K562 (cell line): ENCODE results near the gene VPS16. TPM values are rescaled to one million over a fixed set of nuclear protein-coding genes. Genes with fewer than 3 reads are reported as not detected.

ENCODE experiments used
- CTCFL ChIP-seq: IDR thresholded peaks from 2 replicates; pipeline ENCODE4 v1.6.1; 2011; ENCODE audit warnings: borderline replicate concordance, low read depth, mild to moderate bottlenecking, moderate library complexity, low read length; ENCODE audit not compliant: insufficient read depth, poor library complexity, severe bottlenecking
- DNMT1 ChIP-seq: fragments of 450-650 bp; IDR thresholded peaks from 2 replicates; pipeline ENCODE4 v1.6.1; 2016; ENCODE audit warnings: antibody characterized with exemption, mild to moderate bottlenecking
- E2F1 ChIP-seq: sonication (generic); formaldehyde crosslinking; IDR thresholded peaks from 2 replicates; pipeline ENCODE4 v1.8.1; 2023; ENCODE audit warnings: mild to moderate bottlenecking, missing genetic modification reagents, moderate library complexity
- EGR1 ChIP-seq: fragments of 450-650 bp; conservative IDR thresholded peaks from 2 replicates; pipeline ENCODE4 v1.6.1; 2017; ENCODE audit warnings: mild to moderate bottlenecking
- ELF2 ChIP-seq: fragments of 250-450 bp; sonication (Bioruptor Pico); IDR thresholded peaks from 2 replicates; pipeline ENCODE4 v1.5.0; 2021; ENCODE audit warnings: mild to moderate bottlenecking
- GABPA ChIP-seq: fragments of 200-800 bp; sonication (Bioruptor generic); conservative IDR thresholded peaks from 2 replicates; pipeline ENCODE4 v1.6.1; 2016; ENCODE audit warnings: low read depth, missing genetic modification characterization, missing compliant biosample characterization
- HOMEZ ChIP-seq: fragments of 250-450 bp; sonication (Bioruptor Pico); IDR thresholded peaks from 2 replicates; pipeline ENCODE4 v1.4.0; 2020; ENCODE audit warnings: mild to moderate bottlenecking, moderate library complexity
- POLR2AphosphoS2 ChIP-seq: IDR thresholded peaks from 2 replicates; pipeline ENCODE4 v1.6.1; 2012; ENCODE audit warnings: low read length, improper control_type of control experiment
- SMARCC2 ChIP-seq: fragments of 450-650 bp; IDR thresholded peaks from 2 replicates; pipeline ENCODE4 v1.6.1; 2017; ENCODE audit warnings: antibody characterized with exemption, moderate library complexity, mild to moderate bottlenecking, low read depth
- TCF15 ChIP-seq: fragments of 250-450 bp; sonication (Bioruptor Pico); IDR thresholded peaks from 2 replicates; pipeline ENCODE4 v1.8.0; 2022; ENCODE audit warnings: moderate library complexity, mild to moderate bottlenecking, inconsistent platforms
- ZFP36 ChIP-seq: fragments of 150-350 bp; IDR thresholded peaks from 2 replicates; pipeline ENCODE4 v1.6.1; 2018; ENCODE audit warnings: low read length, low read depth; ENCODE audit not compliant: partially characterized antibody
- ZNF699 ChIP-seq: fragments of 250-450 bp; sonication (Bioruptor Pico); IDR thresholded peaks from 2 replicates; pipeline ENCODE4 v1.8.0; 2021; ENCODE audit warnings: mild to moderate bottlenecking, moderate library complexity; ENCODE audit not compliant: insufficient replicate concordance
- polyA plus RNA-seq, 8 experiments: library from polyadenylated mRNA; depleted of rRNA in 4 of 8; stranded (reverse) in 5 of 8; unstranded in 3 of 8; fragments of >200 nt; fragmentation: Nextera tagmentation in 2 of 8; fragmentation: Illumina TruSeq in 1 of 8; extraction: Ambion mirVana in 2 of 8; extraction: Trizol in 1 of 8; gene quantifications; 2 replicates each; pipeline versions ENCODE4 v1.2.1 to v1.2.3, GENCODE V29; 2011 to 2014; ENCODE audit warnings: inconsistent platforms in 1 of 8, missing spikeins in 1 of 8
- total RNA-seq, 7 experiments: library from RNA; depleted of rRNA in 6 of 7; stranded (reverse); fragments of >200 nt in 6 of 7; fragmentation: Illumina TruSeq in 2 of 7; extraction: Trizol in 2 of 7; gene quantifications; 2 replicates each; pipeline versions ENCODE4 v1.2.1 to v1.2.3, GENCODE V29; 2011 to 2021; ENCODE audit warnings: low replicate concordance in 1 of 7

The VPS16 gene
- total and polyA plus RNA-seq, 9 of the 15 experiments (the other 6 are each of a cell fraction or from before 2014, with no cell fraction given), result 6.8 to 24.7 (median 14.0) TPM

- TF ChIP-seq CTCFL (no peak), POLR2AphosphoS2 (no peak), GABPA (tag) (no peak), HOMEZ (no peak), TCF15 (CRISPR knock-in tag) (no peak), E2F1 (CRISPR knock-in tag) (no peak), ZNF699 (CRISPR knock-in tag) (no peak), SMARCC2 (no peak), DNMT1 (no peak), EGR1 (no peak), ELF2 (CRISPR knock-in tag) (no peak), ZFP36 (no peak)
Observed at GRCh38 chr20:2879146-2879545, 38.6 kb downstream of the VPS16 start (continued).
